Activated CD4-positive, alpha-beta T cell treated with anti-CD3 and anti-CD28 coated beads, Interleukin-2, amount 50 U/mL, for 48 hours (primary cell): ENCODE measurements around the gene EXOSC2.

Experiments
- DNase-seq, 2 experiments: peaks; one replicate each; pipeline ENCODE4 v3.0.0-alpha.2; 2020

The EXOSC2 gene

DNA sequence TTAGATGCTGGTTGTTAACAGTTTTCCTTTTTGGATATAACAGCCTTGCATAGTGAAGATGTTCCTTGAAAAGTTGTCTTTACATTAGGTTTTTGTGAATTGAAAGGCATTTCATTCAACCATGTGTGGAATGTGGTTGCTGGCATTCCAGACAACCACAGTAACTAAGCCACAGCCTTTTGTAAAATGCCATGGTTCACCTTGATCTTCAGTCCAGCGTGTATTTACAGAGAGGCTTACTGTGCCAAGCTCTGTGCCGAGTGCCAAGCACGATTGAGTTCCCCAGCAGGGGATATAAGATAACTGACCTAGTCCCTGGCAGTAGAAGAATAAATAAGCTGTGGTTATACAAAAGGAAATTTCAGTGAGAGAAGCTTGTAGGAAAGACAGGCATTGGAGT is 4.9 kb downstream of the EXOSC2 start:
- no peak for DNase-seq

GRCh38 chr9:130699047-130699446 is 5.5 kb downstream of the EXOSC2 start:
- no peak for DNase-seq

DNA sequence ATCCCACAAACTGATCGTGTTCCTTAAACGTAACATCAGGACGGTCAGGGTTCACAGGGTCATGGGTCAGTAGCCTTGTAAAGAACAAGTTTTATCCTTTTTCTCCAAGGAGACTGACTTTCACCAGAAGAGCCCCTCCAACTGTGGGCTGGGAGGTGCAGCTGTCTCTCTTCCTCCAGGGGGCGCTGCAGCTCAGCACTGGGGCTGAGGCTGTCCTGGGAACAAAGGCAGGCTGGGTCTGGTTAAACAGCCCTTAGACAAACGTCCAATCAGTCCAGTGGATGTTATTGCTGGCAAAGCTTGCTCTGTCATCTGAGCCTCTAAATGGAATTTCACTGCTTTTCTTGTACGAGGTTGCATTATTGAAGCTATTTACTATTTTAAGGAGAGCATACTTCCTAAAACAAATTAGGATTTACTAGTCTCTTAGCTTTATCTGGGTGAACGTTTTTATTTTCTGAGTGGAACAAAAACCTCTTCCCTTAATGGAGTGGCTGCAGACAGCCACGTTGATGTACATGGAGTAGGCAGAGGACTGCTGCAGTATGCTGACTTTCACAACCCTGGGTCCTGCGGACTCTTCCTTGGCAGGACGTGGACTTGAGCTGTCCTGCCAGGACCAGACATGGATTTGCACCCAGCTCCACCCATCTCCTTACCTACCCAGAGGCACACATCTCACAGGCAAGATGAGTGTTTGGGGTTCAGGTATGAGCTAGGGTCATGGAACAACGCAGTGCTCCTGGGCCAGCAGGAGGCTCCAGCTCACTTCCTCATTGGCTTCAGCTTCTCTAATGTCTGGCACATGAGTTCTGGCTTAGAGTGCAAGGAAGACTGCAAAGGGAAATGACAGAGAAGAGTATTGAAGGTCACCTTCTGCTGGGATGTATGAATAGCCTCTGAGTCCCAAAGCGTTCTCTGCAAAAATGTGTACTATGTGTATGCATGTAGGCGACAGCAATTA is 7.8 kb downstream of the EXOSC2 start:
- DNase-seq = peak; percentile 76 to 77

GRCh38 chr9:130703501-130703900 is 9.9 kb downstream of the EXOSC2 start:
- no peak for DNase-seq

DNA sequence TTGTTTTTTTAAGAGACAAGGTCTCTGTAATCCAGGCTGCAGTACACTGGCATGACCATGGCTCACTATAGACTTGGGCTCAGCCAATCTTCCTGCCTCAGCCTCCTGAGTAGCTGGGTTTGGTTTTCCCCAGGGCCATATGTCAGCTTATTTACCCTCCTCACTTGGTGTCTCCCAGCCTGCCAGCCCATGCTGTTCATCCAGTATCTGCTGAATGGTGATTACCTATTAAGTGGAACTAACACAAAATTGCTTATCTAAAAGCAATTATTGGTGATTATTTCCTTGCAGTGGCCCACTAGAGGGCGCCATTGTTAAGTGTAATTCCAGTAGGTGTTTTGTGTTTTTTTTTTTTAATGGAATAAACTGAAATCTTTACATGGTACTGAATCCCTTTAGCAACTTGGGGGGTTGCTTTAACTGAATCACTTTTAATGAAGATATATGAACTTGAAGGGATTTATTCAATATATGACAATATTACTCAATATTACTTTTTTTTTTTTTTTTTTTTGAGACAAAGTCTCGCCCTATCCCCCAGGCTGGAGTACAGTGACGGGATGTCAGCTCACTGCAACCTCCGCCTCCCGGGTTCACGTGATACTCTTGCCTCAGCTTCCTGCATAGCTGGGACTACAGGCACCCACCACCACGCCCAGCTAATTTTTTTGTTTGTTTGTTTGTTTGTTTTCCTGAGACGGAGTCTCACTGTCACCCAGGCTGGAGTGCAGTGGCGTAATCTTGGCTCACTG is 13.8 kb downstream of the EXOSC2 start:
- DNase-seq = peak; percentile 66 to 77

DNA sequence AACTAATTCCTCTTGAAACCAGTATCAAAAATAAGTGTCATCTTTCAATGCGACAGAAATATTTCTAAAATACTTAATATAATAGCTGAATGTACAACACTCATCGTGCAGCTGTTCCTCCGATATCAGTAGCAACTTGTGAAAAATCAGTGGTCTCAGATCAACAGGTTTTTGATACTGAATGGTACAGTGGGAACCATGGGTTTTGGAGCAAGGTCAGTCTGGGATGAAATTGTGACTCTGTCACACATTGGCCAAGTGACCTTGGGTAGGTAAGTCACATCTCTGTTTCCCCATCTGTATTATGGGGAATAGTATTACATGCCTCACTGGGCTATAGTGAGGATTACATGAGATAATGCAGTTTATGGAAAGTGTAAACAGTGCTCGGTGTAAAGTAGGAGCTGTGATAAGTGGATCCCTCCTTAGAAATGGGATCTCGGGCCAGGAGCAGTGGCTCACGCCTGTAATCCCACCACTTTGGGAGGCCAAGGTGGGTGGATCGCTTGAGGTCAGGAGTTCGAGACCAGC is 17.3 kb downstream of the EXOSC2 start:
- no peak for DNase-seq

GRCh38 chr9:130711469-130711868 is 17.9 kb downstream of the EXOSC2 start:
- DNase-seq = no peak

GRCh38 chr9:130712564-130713285 is 19.1 kb downstream of the EXOSC2 start:
- DNase-seq = peak; percentile 95 to 96

- DNase-seq = peak in 1 of 2 experiments; percentile 20
These were observed 19.8 kb downstream of the EXOSC2 start for GRCh38 chr9:130713286-130713960.

- DNase-seq = no peak
These were observed 21.1 kb downstream of the EXOSC2 start for GRCh38 chr9:130714586-130715110.

GRCh38 chr9:130715270-130715669 is 21.7 kb downstream of the EXOSC2 start:
- DNase-seq = no peak

- DNase-seq = no peak
These were observed 25.0 kb downstream of the EXOSC2 start for GRCh38 chr9:130718562-130718961.

DNA sequence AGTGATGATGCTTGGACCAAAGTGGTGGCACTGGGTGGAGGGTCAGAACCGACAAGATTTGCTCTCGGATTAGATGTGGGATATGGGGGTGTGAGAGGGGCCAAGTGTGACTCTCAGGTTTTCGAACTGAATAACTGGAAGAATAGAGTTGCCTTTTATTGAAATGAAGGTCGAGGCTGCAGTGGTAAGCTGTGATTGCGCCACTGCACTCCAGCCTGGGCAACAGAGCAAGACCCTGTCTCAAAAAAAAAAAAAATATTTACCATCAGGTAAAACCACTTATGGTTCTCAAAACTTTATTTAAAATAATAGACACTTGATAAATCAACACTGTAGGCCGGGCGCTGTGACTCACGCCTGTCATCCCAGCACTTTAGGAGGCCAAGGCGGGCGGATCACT is 27.2 kb downstream of the EXOSC2 start:
- DNase-seq = no peak

- DNase-seq = no peak
These were observed 35.1 kb downstream of the EXOSC2 start for GRCh38 chr9:130728721-130729120.

DNA sequence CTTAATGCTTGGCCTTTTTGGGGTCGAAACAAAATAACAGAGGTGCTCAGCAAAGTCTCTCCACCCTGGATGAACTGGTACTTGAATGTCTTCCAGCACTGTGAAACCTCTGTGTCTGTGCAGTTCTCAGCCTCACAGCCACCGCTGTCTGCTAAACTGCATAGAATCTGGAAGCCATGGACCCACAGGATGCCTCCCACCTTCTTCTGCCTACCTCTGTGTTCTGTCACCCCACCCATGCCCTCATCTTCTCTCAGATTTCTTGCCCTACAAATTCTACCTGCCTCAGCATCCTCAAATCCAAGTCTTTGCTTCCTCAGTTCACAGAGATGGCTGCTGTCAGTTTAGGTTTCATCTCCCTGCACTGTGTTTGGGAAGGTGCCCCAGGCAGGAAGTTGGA is 35.6 kb downstream of the EXOSC2 start:
- DNase-seq = no peak

GRCh38 chr9:130731355-130731754 is 37.8 kb downstream of the EXOSC2 start:
- DNase-seq = no peak

DNA sequence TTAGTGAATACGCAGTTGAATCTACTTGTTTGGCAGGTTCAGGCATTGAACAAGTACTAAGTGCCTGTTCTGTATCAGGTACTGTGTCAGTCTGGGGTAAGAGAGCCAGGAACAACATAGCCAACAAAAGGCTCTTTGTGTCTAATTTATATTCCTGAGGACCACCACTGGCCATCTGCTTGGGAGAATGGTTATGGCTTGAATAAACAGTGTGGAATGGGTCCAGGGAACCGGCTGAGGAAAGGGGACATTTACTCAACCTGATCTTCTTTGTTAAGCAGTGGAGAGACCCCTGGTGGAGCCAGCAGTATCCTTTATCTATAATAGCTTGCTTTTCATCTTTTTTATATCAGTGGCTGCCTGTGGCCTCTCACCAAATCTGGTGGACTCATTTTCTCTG is 38.6 kb downstream of the EXOSC2 start:
- no peak for DNase-seq

- no peak for DNase-seq
These were observed 39.2 kb downstream of the EXOSC2 start for GRCh38 chr9:130732793-130733221.

GRCh38 chr9:130735566-130735965 is 42.0 kb downstream of the EXOSC2 start:
- no peak for DNase-seq

DNA sequence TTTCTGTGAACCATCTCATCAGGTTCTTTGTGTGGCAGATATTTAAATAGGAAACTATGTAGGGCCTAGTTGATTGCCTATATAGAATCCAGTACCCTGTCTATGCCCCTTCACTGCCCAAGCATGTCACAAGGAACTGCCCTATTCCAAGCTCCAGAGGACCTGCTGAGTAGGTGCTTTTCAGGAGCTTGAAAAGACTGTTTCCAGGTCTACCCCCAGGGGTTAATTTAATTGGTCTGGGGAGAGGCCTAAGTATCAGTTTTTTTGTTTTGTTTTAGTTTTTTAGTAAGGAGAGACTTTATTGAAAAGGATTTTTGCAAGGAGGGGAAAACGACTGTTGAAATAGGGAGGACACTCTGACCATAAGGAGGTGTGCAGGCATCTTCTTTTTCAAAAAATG is 43.3 kb downstream of the EXOSC2 start:
- DNase-seq = no peak

DNA sequence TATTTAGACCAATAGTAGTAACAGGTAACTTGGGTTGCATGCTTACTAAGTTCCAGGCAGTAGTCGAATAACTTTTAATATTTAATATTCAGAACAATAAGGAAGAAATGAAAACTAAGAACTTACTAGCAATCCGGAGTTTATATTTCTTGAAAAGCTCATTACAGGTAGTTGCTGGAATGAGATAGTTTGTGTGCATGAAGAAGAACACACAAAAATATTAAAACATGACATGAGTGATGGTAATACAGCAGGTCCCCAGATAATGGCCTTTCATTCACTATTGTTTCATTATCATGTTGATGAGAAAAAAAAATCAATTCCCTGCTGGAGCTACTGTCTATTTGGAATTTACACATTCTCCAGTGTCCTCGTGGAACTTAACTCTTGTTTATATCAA is 44.7 kb downstream of the EXOSC2 start:
- no peak for DNase-seq

DNA sequence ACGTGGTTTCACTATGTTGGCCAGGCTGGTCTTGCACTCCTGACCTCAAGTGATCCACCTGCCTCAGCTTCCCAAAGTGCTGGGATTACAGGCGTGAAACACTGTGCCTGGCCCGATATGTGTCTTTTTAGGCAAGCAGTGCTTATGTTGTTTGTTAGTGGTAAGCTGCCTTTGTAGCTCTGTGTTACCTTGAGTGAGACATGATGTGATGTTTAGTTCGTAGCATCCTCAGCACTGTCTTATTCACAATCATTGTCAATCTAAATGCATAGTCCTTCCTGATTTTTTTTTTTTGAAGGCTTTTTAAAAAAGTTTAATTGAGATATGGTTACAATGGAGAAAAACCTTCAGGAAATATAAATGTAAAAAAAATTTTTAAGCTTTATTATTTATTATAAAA is 45.5 kb downstream of the EXOSC2 start:
- DNase-seq = no peak
